SH-SY5Y (cell line): ENCODE results near the gene TKTL2.

Experiments
- GATA2 ChIP-seq: IDR thresholded peaks from 2 replicates; pipeline ENCODE4 v1.6.1; 2011; ENCODE audit warnings: mild to moderate bottlenecking, low read depth, low read length
- GATA3 ChIP-seq: IDR thresholded peaks from 2 replicates; pipeline ENCODE4 v1.6.1; 2011; ENCODE audit warnings: low read depth, mild to moderate bottlenecking, low read length, moderate library complexity

TKTL2 gene

DNA sequence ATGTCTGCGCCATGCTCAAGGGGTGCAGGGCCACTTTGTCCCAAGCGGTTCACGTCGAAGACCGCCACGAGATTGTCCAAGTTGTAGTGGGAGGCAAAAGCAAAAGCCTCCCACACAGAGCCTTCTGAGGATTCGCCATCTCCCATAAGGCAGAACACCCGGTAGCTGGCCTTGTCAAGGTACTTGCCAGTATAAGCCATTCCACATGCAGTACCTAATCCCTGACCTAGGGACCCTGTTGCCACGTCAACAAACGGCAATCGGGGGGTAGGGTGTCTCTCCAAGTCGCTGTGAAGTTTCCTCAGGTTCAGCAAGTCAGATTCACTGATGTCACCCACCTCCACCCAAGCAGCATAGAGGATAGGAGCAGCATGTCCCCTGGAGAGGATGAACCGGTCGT lies 424 bp downstream of the TKTL2 start:
- TF ChIP-seq GATA2, result no peak
- TF ChIP-seq GATA3, result no peak

- no peak for TF ChIP-seq GATA2
- no peak for TF ChIP-seq GATA3
Measured at GRCh38 chr4:163470391-163470790, 3.2 kb downstream of the TKTL2 start.

GRCh38 chr4:163467082-163467770 lies 6.3 kb downstream of the TKTL2 start:
- TF ChIP-seq GATA2 (no peak), GATA3 (no peak)

DNA sequence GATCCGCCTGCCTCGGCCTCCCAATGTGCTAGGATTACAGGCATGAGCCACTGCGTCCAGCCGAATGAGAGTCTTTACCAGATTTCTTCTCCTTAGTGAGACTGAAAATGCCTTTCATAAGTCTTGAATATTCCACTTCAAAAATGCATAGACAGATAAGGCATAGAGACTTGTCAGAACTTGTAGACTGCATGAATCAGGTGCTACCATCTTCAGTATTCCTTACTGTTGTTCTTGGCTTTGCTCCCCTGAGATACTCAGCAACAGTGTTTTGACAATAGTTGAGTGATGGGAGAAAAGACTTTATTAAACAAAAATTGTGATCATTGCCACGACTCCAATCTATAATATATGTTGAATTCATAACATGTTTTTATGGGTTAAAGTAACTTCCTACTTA lies 11.0 kb downstream of the TKTL2 start:
- TF ChIP-seq GATA2, result no peak
- no peak for TF ChIP-seq GATA3

DNA sequence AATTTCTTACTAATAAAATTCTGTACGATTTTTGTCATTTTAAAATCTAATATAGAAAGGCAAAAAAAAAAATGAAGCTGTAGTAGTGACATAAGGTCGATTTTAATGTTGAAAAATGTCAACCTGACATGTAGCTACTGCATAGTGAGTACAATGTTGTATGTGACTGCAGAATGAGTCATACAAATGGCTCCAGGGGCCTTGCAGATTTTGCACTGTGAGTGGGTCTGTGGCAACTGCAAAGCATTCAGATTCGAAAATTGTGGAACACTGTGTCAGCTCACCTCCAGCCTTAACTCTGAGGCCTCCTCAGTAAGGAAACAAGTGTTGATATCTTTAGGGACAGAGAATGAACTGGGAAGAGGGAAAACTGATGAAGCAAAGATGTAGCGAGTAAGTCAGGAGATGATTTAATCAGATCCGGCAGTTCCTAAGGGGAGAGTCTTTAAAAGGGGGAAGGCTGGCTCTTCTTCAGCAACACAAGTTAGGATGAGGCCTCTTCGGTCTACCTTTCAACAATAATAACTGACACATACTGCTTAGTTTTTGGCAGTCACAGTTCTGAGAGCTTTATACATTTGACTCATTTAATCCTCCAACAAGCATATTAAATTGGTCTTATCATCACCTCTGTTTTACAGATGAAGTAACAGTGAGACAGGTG lies 24.9 kb downstream of the TKTL2 start:
- TF ChIP-seq GATA3, result no peak
- TF ChIP-seq GATA2, result no peak

DNA sequence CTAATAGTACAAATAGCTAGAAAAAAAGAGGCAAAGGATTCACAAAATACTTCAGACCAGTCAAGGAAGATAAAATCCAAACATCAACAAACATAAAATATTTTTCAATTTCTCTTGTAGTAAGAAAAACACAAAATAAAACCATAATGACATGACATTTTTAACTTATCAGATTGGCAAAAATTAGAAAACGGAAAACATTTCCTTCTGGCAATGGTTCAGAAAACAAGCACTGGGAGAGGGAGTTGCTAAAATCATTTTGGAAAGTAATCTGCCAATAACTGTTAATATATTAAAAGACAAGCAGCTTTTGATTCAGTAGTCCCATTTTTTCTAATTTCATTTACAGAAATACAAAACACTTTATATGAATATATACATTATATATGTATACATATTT lies 26.1 kb downstream of the TKTL2 start:
- TF ChIP-seq GATA2, result no peak
- TF ChIP-seq GATA3, result no peak

DNA sequence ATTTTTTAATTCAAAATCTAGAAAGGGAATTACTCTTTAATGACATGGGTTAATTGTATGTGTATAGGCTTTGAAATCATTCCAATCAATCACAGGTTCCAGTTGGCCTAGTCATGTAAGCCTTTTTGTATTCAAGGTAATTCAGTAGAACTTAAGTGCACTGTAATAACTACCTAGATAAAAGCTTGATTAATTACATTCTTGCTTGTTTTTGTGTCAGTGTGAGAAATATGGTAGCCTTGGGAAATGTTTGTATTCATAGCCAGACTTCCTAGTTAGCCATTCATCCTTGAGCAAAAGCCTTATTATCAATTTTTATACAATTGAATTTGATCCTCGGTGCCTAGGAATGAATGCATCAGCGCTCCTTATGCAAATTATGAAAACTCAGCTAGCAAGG lies 33.5 kb downstream of the TKTL2 start:
- TF ChIP-seq GATA2, result no peak
- no peak for TF ChIP-seq GATA3
